HUES48 (cell line): ENCODE data around the gene KCNG4.

Experiments
- H3K27ac ChIP-seq: one replicate; pipeline ENCODE4 v1.7.0; 2013; ENCODE audit warnings: low read depth, low read length, inconsistent platforms
- H3K27me3 ChIP-seq: 2 replicates; pipeline ENCODE4 v1.6.1; 2013; ENCODE audit warnings: mild to moderate bottlenecking, low read length; ENCODE audit not compliant: control insufficient read depth, insufficient read depth
- H3K36me3 ChIP-seq: 2 replicates; pipeline ENCODE4 v1.6.1; 2013; ENCODE audit warnings: low read length; ENCODE audit not compliant: control insufficient read depth, insufficient read depth
- H3K4me1 ChIP-seq: 2 replicates; pipeline ENCODE4 v1.6.1; 2013; ENCODE audit warnings: mild to moderate bottlenecking, low read length; ENCODE audit not compliant: control insufficient read depth, insufficient read depth
- H3K4me3 ChIP-seq: 2 replicates; pipeline ENCODE4 v1.5.1; 2013; ENCODE audit warnings: mild to moderate bottlenecking, low read depth, low read length
- H3K9ac ChIP-seq: 2 replicates; pipeline ENCODE4 v1.6.1; 2013; ENCODE audit warnings: mild to moderate bottlenecking, low read depth, low read length, moderate library complexity
- H3K9me3 ChIP-seq: 2 replicates; pipeline ENCODE4 v1.6.1; 2013; ENCODE audit warnings: low read length; ENCODE audit not compliant: control insufficient read depth, insufficient read depth

Gene KCNG4, protein sequence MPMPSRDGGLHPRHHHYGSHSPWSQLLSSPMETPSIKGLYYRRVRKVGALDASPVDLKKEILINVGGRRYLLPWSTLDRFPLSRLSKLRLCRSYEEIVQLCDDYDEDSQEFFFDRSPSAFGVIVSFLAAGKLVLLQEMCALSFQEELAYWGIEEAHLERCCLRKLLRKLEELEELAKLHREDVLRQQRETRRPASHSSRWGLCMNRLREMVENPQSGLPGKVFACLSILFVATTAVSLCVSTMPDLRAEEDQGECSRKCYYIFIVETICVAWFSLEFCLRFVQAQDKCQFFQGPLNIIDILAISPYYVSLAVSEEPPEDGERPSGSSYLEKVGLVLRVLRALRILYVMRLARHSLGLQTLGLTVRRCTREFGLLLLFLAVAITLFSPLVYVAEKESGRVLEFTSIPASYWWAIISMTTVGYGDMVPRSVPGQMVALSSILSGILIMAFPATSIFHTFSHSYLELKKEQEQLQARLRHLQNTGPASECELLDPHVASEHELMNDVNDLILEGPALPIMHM

DNA sequence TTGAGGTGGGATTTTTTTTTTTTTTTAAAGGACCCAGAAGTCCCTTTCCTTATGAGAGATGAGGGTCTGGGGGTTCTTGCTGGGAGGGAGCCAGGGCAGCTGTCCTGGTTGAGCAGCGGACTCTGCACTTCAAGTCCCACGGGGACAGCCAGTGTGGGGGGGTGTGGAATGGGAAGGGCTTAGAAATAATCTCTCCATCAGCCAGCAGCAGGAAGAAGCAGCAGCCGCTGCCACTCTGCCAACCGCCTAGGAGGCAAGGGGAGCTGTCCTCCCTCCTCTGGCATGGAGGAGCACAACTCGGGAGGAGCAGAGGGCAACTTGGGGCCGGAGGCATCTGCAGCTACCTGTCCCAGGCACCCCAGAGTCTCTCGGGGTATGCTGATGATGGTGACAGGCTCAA lies at the start of gene KCNG4:
KCNG4 (minus strand) TSS at position 104 of the 400 bp plus-strand sequence. CDS start 2,527 bp downstream, outside the sequence.
- Histone ChIP-seq H3K4me3 (no peak within 1 kb of the TSS), H3K9ac (no peak within 1 kb of the TSS), H3K36me3 (no peaks in the 10 kb centered on the region), H3K9me3 (no peaks in the 10 kb centered on the region), H3K4me1 (no peaks in the 10 kb centered on the region), H3K27me3 (no peaks in the 10 kb centered on the region), H3K27ac (no peak within 1 kb of the TSS)

DNA sequence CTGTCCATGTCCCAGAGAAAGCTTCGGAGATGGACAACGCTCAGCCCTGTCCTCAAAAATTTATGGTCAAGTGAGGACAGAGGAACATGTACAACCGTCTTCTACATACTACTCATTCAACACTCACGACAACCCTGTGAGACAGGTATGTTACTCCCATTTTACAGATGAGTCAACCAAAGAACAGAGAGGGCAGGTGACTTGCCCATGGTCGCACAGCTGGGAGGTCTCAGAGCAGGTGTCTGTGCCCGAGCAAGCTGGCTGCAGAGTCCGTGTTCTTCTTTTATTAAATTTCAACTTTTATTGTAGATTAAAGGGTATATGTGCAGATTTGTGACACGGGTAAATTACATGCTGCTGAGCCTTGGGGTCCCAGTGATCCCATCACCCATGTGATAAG lies 49.1 kb upstream of the KCNG4 start:
- H3K4me1 ChIP-seq: peaks cover 11% of the 10 kb centered on the region
- H3K27me3 ChIP-seq: no peaks in the 10 kb centered on the region
- no peaks in the 10 kb centered on the region for H3K9me3 ChIP-seq
- no peak overlapping the region for H3K4me3 ChIP-seq
- H3K36me3 ChIP-seq: no peaks in the 10 kb centered on the region
- H3K27ac ChIP-seq: no peak overlapping the region
- H3K9ac ChIP-seq: no peak overlapping the region

DNA sequence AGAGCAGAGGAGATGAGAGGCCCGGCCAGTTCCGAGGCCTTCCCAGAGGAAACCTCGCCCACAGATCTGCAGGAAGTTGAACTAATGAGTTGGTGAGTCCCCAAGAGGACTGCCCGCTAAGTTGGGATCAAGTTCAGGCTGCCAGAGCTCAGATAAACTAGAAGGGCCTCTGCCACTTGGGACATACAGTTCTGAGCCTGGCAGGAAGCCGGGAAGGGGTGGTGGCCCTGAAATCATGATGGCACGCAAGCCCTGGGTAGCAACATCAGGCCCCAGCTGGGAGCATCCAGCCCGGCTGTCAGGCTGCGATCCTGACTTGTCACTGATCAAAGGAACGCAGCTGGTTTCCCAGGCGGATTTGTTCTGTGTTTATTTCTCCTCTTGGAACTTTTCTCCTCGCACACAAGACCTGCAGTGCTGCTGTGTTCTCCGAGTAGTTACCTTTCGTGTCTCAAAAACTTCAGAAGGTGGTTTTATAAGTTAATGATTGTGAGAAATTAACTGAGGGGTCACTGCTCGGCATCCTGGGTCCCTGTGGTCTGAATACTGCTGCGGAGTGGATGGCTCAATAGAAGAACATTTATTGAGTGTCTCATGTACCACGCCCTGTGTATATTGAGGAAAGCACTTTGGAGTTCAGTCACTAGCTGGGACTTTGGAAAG lies 46.9 kb upstream of the KCNG4 start:
- H3K27ac ChIP-seq: no peak overlapping the region

DNA sequence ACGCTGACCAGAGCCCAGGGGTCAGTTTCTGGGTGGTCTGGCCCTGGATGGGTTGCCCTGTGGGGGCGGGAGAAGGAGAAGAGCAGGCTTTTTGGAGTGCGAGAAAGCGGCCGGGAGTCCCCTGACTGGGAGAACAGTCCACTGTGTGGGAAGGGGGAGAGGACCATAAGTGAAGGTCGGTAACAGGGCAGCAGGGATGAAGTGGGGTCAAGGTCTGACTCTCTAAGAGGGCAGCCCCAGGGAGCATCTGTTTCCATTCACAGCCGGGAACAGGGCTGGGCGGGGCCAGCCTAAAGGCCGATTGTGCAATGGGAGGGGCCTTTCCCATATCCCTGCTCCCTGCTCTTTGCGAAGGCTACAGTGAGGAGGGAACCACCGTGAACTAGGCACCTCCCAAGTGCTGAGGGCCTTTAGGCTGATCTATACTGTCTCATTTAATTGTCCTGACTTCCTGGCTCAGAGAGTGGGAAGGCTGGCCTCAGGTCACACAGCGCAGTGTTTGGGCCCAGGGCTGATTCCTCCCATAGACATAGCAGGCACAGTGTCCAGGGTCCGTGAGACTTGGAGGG lies 44.4 kb upstream of the KCNG4 start:
- H3K4me3 ChIP-seq: no peak overlapping the region
- H3K36me3 ChIP-seq: no peaks in the 10 kb centered on the region
- H3K9ac ChIP-seq: no peak overlapping the region; the same call in 1 of the 2 replicates
- H3K27ac ChIP-seq: no peak overlapping the region
- peaks cover 13% of the 10 kb centered on the region for H3K4me1 ChIP-seq
- no peaks in the 10 kb centered on the region for H3K9me3 ChIP-seq
- no peaks in the 10 kb centered on the region for H3K27me3 ChIP-seq

More for the DNA sequence above, 46.9 kb upstream of the KCNG4 start:
- Histone ChIP-seq H3K36me3 (no peaks in the 10 kb centered on the region), H3K27me3 (no peaks in the 10 kb centered on the region), H3K9me3 (no peaks in the 10 kb centered on the region), H3K4me3 (no peak overlapping the region), H3K4me1 (peaks cover 16% of the 10 kb centered on the region), H3K9ac (no peak overlapping the region)

- Histone ChIP-seq H3K9ac (no peak overlapping the region; the same call in 1 of the 2 replicates), H3K27ac (no peak overlapping the region), H3K36me3 (no peaks in the 10 kb centered on the region), H3K27me3 (no peaks in the 10 kb centered on the region), H3K9me3 (no peaks in the 10 kb centered on the region), H3K4me3 (no peak overlapping the region), H3K4me1 (peaks cover 17% of the 10 kb centered on the region)
Measured at GRCh38 chr16:84283314-84284153, 43.7 kb upstream of the KCNG4 start.

DNA sequence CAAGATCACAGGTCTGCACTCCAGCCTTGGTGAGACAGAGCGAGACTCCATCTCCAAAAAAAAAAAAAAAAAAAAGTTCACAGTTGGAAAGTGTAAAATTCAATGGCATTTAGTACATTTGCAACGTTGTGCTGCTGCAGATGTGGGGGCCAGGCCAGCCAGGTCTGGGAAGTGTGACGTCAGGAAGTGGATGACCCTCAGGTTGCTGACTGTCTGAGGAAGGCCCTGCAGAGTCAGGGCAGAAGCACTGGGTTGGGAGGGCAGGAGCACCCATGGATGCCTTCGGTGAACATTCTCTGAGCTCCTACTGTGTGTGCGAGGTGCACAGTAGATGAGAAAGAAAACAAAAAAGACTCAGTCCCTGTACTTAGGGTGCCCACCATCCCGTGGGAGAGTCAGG lies 42.7 kb upstream of the KCNG4 start:
- Histone ChIP-seq H3K4me1 (peaks cover 17% of the 10 kb centered on the region), H3K36me3 (no peaks in the 10 kb centered on the region), H3K4me3 (no peak overlapping the region), H3K27ac (no peak overlapping the region), H3K27me3 (no peaks in the 10 kb centered on the region), H3K9ac (no peak overlapping the region), H3K9me3 (no peaks in the 10 kb centered on the region)

- Histone ChIP-seq H3K9ac (no peak overlapping the region), H3K27me3 (no peaks in the 10 kb centered on the region), H3K27ac (no peak overlapping the region), H3K36me3 (no peaks in the 10 kb centered on the region), H3K9me3 (no peaks in the 10 kb centered on the region), H3K4me3 (no peak overlapping the region), H3K4me1 (peaks cover 17% of the 10 kb centered on the region)
Measured at GRCh38 chr16:84281074-84281473, 41.3 kb upstream of the KCNG4 start.

DNA sequence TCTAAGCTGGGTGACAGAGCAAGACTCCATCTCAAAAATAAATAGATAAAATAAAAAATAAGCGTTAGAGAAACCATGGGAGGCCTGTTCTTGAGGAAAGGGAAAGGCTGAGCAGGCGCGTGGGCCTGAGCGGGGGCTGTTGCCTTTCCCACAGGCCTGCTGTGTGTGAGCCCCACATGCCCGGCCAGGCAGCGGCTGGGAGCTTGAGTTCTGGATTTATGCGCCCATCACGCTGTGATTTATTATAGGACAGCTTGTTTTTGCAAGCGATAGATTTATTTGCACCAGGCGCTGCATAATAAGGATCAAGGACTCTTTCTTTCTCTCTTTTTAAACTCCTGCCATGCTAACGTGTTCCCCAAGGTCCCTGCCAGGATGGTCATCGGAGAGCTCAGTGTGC lies 40.1 kb upstream of the KCNG4 start:
- Histone ChIP-seq H3K27ac (no peak overlapping the region), H3K4me1 (peaks cover 17% of the 10 kb centered on the region), H3K9ac (no peak overlapping the region), H3K9me3 (no peaks in the 10 kb centered on the region), H3K36me3 (no peaks in the 10 kb centered on the region), H3K27me3 (no peaks in the 10 kb centered on the region), H3K4me3 (no peak overlapping the region)

DNA sequence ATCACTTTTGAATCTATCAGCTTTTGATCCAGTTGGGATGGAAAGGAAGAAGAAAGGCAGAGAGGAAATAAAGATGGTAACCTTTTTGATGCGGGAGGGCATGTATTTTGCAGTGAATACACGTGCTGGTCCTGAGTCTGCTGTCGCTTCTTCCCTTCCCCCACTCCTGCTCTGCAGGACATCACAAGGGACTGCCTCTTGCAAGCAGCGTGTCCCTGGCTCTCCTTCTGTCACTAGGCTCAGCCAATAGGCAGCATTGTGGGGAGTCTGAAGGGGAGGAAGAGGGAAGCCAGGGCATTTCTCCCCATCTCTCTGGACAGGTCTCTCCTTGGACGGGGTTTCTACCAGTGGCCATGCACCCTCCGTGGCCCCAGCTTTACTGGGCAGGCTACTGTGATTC lies 39.2 kb upstream of the KCNG4 start:
- Histone ChIP-seq H3K4me3 (no peak overlapping the region), H3K4me1 (peaks cover 14% of the 10 kb centered on the region), H3K27me3 (no peaks in the 10 kb centered on the region), H3K27ac (no peak overlapping the region), H3K9ac (no peak overlapping the region), H3K9me3 (no peaks in the 10 kb centered on the region), H3K36me3 (no peaks in the 10 kb centered on the region)

GRCh38 chr16:84278333-84278732 lies 38.5 kb upstream of the KCNG4 start:
- no peak overlapping the region for H3K27ac ChIP-seq
- no peaks in the 10 kb centered on the region for H3K27me3 ChIP-seq
- no peaks in the 10 kb centered on the region for H3K9me3 ChIP-seq
- no peak overlapping the region for H3K9ac ChIP-seq
- no peaks in the 10 kb centered on the region for H3K36me3 ChIP-seq
- H3K4me1 ChIP-seq: peaks cover 7% of the 10 kb centered on the region
- no peak overlapping the region for H3K4me3 ChIP-seq
